ENCODE results near the gene CLCNKA. TPM values are rescaled to one million over a fixed set of nuclear protein-coding genes. Genes with fewer than 3 reads are reported as not detected.
A peak's percentile ranks its signal among the peaks of the same experiment; 100 is the strongest.

CLCNKA gene
- total RNA-seq, 1 experiment from 2014 or later, result 1.5 TPM

- TF ChIP-seq ZSCAN18 (CRISPR knock-in tag; IDR thresholded peaks at IDR 0.05), result no peak
- TF ChIP-seq ZNF532 (CRISPR knock-in tag; IDR thresholded peaks at IDR 0.05; ENCODE audit: borderline replicate concordance), result no peak
- TF ChIP-seq MAX (CRISPR knock-in tag; IDR thresholded peaks at IDR 0.05), result no peak
- no peak for TF ChIP-seq ZNF423 (CRISPR knock-in tag; IDR thresholded peaks at IDR 0.05)
- no peak for TF ChIP-seq FOXJ3 (CRISPR knock-in tag; IDR thresholded peaks at IDR 0.05; ENCODE audit: borderline replicate concordance)
- no peak for TF ChIP-seq FOXP1 (CRISPR knock-in tag; IDR thresholded peaks at IDR 0.05; ENCODE audit: borderline replicate concordance)
Measured at GRCh38 chr1:16006010-16006409, 15.8 kb upstream of the CLCNKA start (continued).

GRCh38 chr1:16006552-16007485 is 15.0 kb upstream of the CLCNKA start:
- no peak overlapping the region for H3K4me3 Mint-ChIP-seq
- peaks cover 13% of the 10 kb centered on the region for H3K4me1 Mint-ChIP-seq
- DNase-seq (ENCODE audit: low spot score) (no peak), ATAC-seq (no peak)
- ChIA-PET POLR2A (no interaction called here), CTCF (interaction anchor here (0.9 to 3.2 kb wide), 9 partner anchors 9 to 215 kb away, joined by 3 to 24 read pairs (median 7); partner anchors contain the start of gene HSPB7)
- H3K9me3 Mint-ChIP-seq, result no peaks in the 10 kb centered on the region
- H3K27me3 Mint-ChIP-seq (ENCODE audit: low read depth), result no peaks in the 10 kb centered on the region
- H3K36me3 Mint-ChIP-seq, result no peaks in the 10 kb centered on the region
- TF ChIP-seq CTCF (IDR thresholded peaks at IDR 0.05) (0 out of 2 replicates have a peak, but pooled peaks have one; percentile 16), ELF4 (CRISPR knock-in tag; IDR thresholded peaks at IDR 0.05; ENCODE audit: low read depth) (no peak), E2F4 (CRISPR knock-in tag; IDR thresholded peaks at IDR 0.05; ENCODE audit: borderline replicate concordance, low read depth) (no peak)
- H3K27ac Mint-ChIP-seq, result no peak overlapping the region

- Mint-ChIP-seq H3K9me3 (no peaks in the 10 kb centered on the region), H3K4me1 (peaks cover 21% of the 10 kb centered on the region), H3K27me3 (ENCODE audit: low read depth) (no peaks in the 10 kb centered on the region), H3K36me3 (no peaks in the 10 kb centered on the region), H3K4me3 (no peak overlapping the region), H3K27ac (peak overlapping the region; percentile 6; the same call in 1 of the 2 replicates)
- no peak for DNase-seq (ENCODE audit: low spot score)
- CTCF ChIA-PET, result interaction anchor here (0.6 to 3.2 kb wide), 9 partner anchors 10 to 216 kb away, joined by 3 to 24 read pairs (median 7); partner anchors contain the start of gene HSPB7
- POLR2A ChIA-PET, result no interaction called here
- ATAC-seq, result no peak
- TF ChIP-seq ZNF219 (CRISPR knock-in tag; IDR thresholded peaks at IDR 0.05; ENCODE audit: borderline replicate concordance), result no peak
- no peak for TF ChIP-seq USF1 (CRISPR knock-in tag; IDR thresholded peaks at IDR 0.05)
- TF ChIP-seq ELF4 (CRISPR knock-in tag; IDR thresholded peaks at IDR 0.05; ENCODE audit: low read depth), result no peak
- no peak for TF ChIP-seq HMGA2 (CRISPR knock-in tag; IDR thresholded peaks at IDR 0.05)
- no peak for TF ChIP-seq JUN (CRISPR knock-in tag; IDR thresholded peaks at IDR 0.05)
- no peak for TF ChIP-seq USF2 (CRISPR knock-in tag; IDR thresholded peaks at IDR 0.05)
Measured at GRCh38 chr1:16007671-16008341, 14.0 kb upstream of the CLCNKA start.
